Tibial nerve (tissue), 4 donors: ENCODE data around the gene SMIM41. TPM values are rescaled to one million over a fixed set of nuclear protein-coding genes. Genes with fewer than 3 reads are reported as not detected.
A peak's percentile ranks its signal among the peaks of the same experiment; 100 is the strongest.

Source experiments
- DNase-seq, 2 donors: peaks; one replicate each; pipeline ENCODE4 v3.0.0-alpha.2; 2019; ENCODE audit warnings: low spot score in 2 of 2
- H3K27ac ChIP-seq, 4 donors: fragments of 200-600 bp; sonication (generic) in 3 of 4; one replicate each; pipeline ENCODE4 v1.5.1; 2017 to 2019; ENCODE audit warnings: mild to moderate bottlenecking in 1 of 4
- H3K27me3 ChIP-seq, 2 donors: fragments of 200-600 bp; sonication (generic) in 1 of 2; one replicate each; pipeline versions ENCODE4 v1.5.1 to v1.6.0; 2017 to 2019
- H3K36me3 ChIP-seq, 3 donors: fragments of 200-600 bp; sonication (generic); one replicate each; pipeline ENCODE4 v1.5.1; 2018 to 2019
- H3K4me1 ChIP-seq, 4 donors: fragments of 200-600 bp; sonication (generic) in 3 of 4; one replicate each; pipeline ENCODE4 v1.5.1; 2017 to 2019
- H3K4me3 ChIP-seq, 4 donors: fragments of 200-600 bp; sonication (generic) in 3 of 4; one replicate each; pipeline ENCODE4 v1.5.1; 2017 to 2019; ENCODE audit warnings: mild to moderate bottlenecking in 1 of 4, moderate library complexity in 1 of 4
- H3K9me3 ChIP-seq, 4 donors: fragments of 200-600 bp; sonication (generic) in 3 of 4; one replicate each; pipeline ENCODE4 v1.5.1; 2017 to 2019
- EP300 ChIP-seq, 2 donors: sonication (generic); formaldehyde crosslinking; IDR thresholded peaks; one replicate each; pipeline ENCODE4 v1.6.1; 2017; ENCODE audit warnings: antibody characterized with exemption in 2 of 2, mild to moderate bottlenecking in 1 of 2
- POLR2A ChIP-seq, 2 donors: fragments of 450-650 bp; IDR thresholded peaks; one replicate each; pipeline ENCODE4 v1.6.1; 2017; ENCODE audit warnings: antibody characterized with exemption in 2 of 2, mild to moderate bottlenecking in 2 of 2, moderate library complexity in 2 of 2
- WGBS, 2 donors: methylation state at CpG; one replicate each; pipeline ENCODE4 v1.1.5; 2018; 5-methylcytosine and 5-hydroxymethylcytosine counted together
- total RNA-seq, 4 donors: library from RNA; depleted of rRNA; stranded (reverse); fragments of >200 nt; gene quantifications; one replicate each; pipeline ENCODE4 v1.1.0, GENCODE V29; 2016
- TF ChIP-seq, protein P1 (sequence below), 5 experiments: fragments of 200-600 bp in 3 of 5; fragments of 450-650 bp in 2 of 5; sonication (generic) in 3 of 5; IDR thresholded peaks; one replicate each; pipeline ENCODE4 v1.5.1; 2016 to 2019; ENCODE audit warnings: antibody characterized with exemption in 5 of 5, mild to moderate bottlenecking in 3 of 5, moderate library complexity in 2 of 5

SMIM41 gene
- total RNA-seq, 4 donors from 2014 or later, result 16.5 to 78.7 (median 39.3) TPM

GRCh38 chr12:52066346-52067080 lies 13.0 kb upstream of the SMIM41 start:
- H3K27ac ChIP-seq, result peak overlapping the region in 2 of 4 donors; percentile 98 to 99
- H3K4me1 ChIP-seq, result peaks cover 0 to 59% (median 42%) of the 10 kb centered on the region in 4 donors
- H3K27me3 ChIP-seq, result no peaks in the 10 kb centered on the region
- no peak for DNase-seq
- no peaks in the 10 kb centered on the region for H3K36me3 ChIP-seq
- WGBS, 2 donors, result 65 to 70% methylated on average over 8 of the region's 8 CpGs
- no peaks in the 10 kb centered on the region for H3K9me3 ChIP-seq
- no peak overlapping the region for H3K4me3 ChIP-seq
- TF ChIP-seq, protein P1, sequence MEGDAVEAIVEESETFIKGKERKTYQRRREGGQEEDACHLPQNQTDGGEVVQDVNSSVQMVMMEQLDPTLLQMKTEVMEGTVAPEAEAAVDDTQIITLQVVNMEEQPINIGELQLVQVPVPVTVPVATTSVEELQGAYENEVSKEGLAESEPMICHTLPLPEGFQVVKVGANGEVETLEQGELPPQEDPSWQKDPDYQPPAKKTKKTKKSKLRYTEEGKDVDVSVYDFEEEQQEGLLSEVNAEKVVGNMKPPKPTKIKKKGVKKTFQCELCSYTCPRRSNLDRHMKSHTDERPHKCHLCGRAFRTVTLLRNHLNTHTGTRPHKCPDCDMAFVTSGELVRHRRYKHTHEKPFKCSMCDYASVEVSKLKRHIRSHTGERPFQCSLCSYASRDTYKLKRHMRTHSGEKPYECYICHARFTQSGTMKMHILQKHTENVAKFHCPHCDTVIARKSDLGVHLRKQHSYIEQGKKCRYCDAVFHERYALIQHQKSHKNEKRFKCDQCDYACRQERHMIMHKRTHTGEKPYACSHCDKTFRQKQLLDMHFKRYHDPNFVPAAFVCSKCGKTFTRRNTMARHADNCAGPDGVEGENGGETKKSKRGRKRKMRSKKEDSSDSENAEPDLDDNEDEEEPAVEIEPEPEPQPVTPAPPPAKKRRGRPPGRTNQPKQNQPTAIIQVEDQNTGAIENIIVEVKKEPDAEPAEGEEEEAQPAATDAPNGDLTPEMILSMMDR (IDR thresholded peaks at IDR 0.05), result no peak
- TF ChIP-seq EP300 (IDR thresholded peaks at IDR 0.05) (no peak), POLR2A (IDR thresholded peaks at IDR 0.05) (no peak)

GRCh38 chr12:52067081-52067374 lies 12.5 kb upstream of the SMIM41 start:
- DNase-seq, result no peak
- peaks cover 0 to 61% (median 40%) of the 10 kb centered on the region in 4 donors for H3K4me1 ChIP-seq

DNA sequence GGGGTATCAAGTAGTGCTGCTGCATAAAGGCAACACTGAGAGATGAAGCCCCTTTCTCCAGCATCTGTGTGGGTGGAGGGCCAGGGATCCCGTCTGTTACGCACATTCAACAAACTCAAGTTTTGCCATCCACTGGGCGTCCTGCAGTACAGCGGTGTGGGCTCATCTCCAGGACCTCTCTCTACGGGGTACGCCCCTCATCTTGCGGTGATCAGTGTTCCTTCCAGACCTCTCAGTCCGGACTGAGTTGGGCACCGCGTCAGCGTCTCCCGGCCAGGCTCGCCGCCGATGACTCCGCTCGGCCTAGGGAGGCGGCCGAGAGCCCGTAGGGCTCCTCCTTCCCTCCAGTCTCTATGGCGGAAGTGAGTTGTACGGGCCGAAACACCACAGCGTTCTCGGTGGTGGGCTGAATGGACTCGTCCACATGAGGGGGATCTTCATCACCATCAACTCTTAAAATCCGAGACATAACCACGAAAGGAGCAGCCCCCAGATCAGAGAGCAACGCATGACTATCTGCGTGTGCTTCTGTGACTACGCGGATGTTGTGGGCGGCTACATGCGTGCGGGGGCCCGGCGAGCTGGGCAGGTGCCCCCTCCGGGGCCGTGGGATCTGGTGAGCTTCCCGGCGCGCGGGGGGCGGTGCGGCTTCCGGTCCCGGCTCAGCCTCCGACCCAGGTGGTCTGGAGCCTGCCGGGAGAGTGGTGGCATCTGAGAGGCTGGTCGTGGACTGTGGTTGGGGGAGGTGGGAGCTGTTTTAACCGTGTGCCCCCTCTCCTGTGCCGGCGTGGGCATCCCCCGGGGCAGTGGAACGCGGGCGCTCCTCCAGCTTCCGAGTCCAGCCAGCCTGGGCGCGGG lies 9.9 kb upstream of the SMIM41 start, which contains the start of gene ATG101:
TSS of gene ATG101 (plus strand) at position 652 of the 858 bp plus-strand sequence. CDS start 3,673 bp downstream, outside the sequence.
- TF ChIP-seq, protein P1 (IDR thresholded peaks at IDR 0.05), result peak; percentile 65 to 92 (median 77)
- peak; percentile 2 to 44 for TF ChIP-seq POLR2A (IDR thresholded peaks at IDR 0.05)
- TF ChIP-seq EP300 (IDR thresholded peaks at IDR 0.05), result peak; percentile 93 to 96
- Histone ChIP-seq H3K27ac (peak within 1 kb of the TSS; percentile 89 to 91 (median 90)), H3K27me3 (no peaks in the 10 kb centered on the region), H3K9me3 (no peaks in the 10 kb centered on the region), H3K4me3 (peak within 1 kb of the TSS; percentile 83 to 98 (median 88)), H3K36me3 (peaks cover 0 to 23% (median 6%) of the 10 kb centered on the region in 3 donors), H3K4me1 (peaks cover 0 to 61% (median 23%) of the 10 kb centered on the region in 4 donors)
- 0 to 1% methylated on average over 17 to 30 of the region's 60 CpGs for WGBS, 2 donors
- peak; percentile 76 to 82 for DNase-seq

More at GRCh38 chr12:52067081-52067374, 12.5 kb upstream of the SMIM41 start:
- WGBS, 2 donors, result 68 to 77% methylated on average over 3 of the region's 3 CpGs
- Histone ChIP-seq H3K9me3 (no peaks in the 10 kb centered on the region), H3K27me3 (no peaks in the 10 kb centered on the region), H3K27ac (peak overlapping the region in 2 of 4 donors; percentile 98 to 99), H3K36me3 (no peaks in the 10 kb centered on the region), H3K4me3 (no peak overlapping the region)
- TF ChIP-seq, protein P1 (IDR thresholded peaks at IDR 0.05), result no peak
- no peak for TF ChIP-seq POLR2A (IDR thresholded peaks at IDR 0.05)
- TF ChIP-seq EP300 (IDR thresholded peaks at IDR 0.05), result no peak

- Histone ChIP-seq H3K27ac (peak overlapping the region; percentile 89 to 91 (median 90)), H3K36me3 (peaks cover 0 to 31% (median 6%) of the 10 kb centered on the region in 3 donors), H3K4me1 (peaks cover 0 to 56% (median 20%) of the 10 kb centered on the region in 4 donors), H3K9me3 (no peaks in the 10 kb centered on the region), H3K27me3 (no peaks in the 10 kb centered on the region), H3K4me3 (peak overlapping the region; percentile 83 to 98 (median 88))
- 2 to 7% methylated on average over 13 to 37 of the region's 37 CpGs for WGBS, 2 donors
- TF ChIP-seq EP300 (IDR thresholded peaks at IDR 0.05) (no peak), POLR2A (IDR thresholded peaks at IDR 0.05) (no peak)
- TF ChIP-seq, protein P1 (IDR thresholded peaks at IDR 0.05), result no peak
- DNase-seq, result no peak
Observed at GRCh38 chr12:52070185-52070925, 9.1 kb upstream of the SMIM41 start.
